Mesodermal cell (in vitro differentiated cells): ENCODE measurements around the gene SYT5. TPM values are rescaled to one million over a fixed set of nuclear protein-coding genes. Genes with fewer than 3 reads are reported as not detected.

Experiments
- H3K27ac ChIP-seq: 2 replicates; pipeline ENCODE4 v1.7.0; 2013; ENCODE audit warnings: mild to moderate bottlenecking, low read depth, low read length, moderate library complexity; ENCODE audit not compliant: severe bottlenecking
- H3K36me3 ChIP-seq: 2 replicates; pipeline ENCODE4 v1.7.1; 2013; ENCODE audit warnings: mild to moderate bottlenecking, low read length, moderate library complexity; ENCODE audit not compliant: control insufficient read depth, insufficient read depth
- H3K4me1 ChIP-seq: one replicate; pipeline ENCODE4 v1.7.1; 2013; ENCODE audit warnings: mild to moderate bottlenecking, low read length; ENCODE audit not compliant: insufficient read depth, control insufficient read depth, poor library complexity, severe bottlenecking
- H3K4me3 ChIP-seq: 2 replicates; pipeline ENCODE4 v1.7.0; 2013; ENCODE audit warnings: low read length, control low read depth, mild to moderate bottlenecking; ENCODE audit not compliant: insufficient read depth, poor library complexity, severe bottlenecking; ENCODE audit errors: extremely low read depth
- H3K9me3 ChIP-seq: 2 replicates; pipeline ENCODE4 v1.7.1; 2013; ENCODE audit warnings: mild to moderate bottlenecking, low read length, moderate library complexity; ENCODE audit not compliant: control insufficient read depth
- WGBS, 2 experiments: methylation state at CpG; one replicate each; pipeline ENCODE4 v1.1.5; 2013; ENCODE audit warnings: missing lambda C conversion rate in 2 of 2; ENCODE audit not compliant: insufficient coverage in 2 of 2; 5-methylcytosine and 5-hydroxymethylcytosine counted together
- polyA plus RNA-seq, 2 experiments: library from polyadenylated mRNA; stranded (reverse); fragments of 50-300 nt; gene quantifications; one replicate each; pipeline ENCODE4 v1.2.3, GENCODE V29; 2013

SYT5 gene
- polyA plus RNA-seq (2013, experiment 1 of 2) = 1.8 TPM
- 0.20 TPM for polyA plus RNA-seq (2013, experiment 2 of 2)

DNA sequence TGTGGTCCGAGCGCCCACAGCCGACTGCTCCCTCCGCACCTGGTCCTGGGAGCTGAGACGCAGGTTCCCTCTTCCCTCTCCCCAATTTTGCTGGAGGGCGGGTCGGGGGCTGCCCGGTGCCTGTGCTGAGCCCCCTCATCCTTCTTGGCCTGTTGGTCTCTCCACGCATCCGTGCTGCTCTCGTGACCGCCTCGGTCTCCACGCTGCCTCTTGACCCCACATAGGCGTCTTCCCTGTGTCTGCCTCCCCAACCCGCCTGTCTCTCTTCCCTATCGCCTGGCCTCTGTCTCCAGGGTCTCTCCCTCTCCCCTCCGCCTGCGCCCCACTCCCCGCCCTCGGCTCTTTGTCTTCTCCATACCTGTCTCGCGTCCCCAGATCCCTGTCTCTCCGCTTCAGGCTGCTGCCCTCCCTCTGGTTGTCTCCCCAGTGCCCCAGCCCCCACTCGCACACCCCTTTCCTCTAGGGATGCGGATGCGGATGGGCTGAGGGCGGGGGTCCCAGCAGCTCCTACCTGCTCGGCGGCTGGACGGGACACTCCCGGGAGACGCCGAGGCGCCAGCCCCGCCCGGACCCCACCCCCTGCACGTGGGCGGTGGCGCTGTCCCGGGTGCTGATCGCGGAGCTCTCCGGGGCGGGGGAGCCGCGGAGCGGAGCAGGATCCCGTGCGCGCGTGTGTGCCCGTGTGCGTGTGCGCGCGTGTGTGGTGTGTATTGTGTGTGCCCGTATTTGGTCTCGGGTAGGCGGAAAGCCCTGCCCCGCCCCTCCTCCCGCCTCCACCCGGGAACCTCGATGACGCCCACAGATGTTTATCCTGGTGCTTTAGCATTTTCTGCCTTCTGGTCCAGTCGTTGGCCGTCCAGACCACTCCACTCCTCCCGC, at the start of gene SYT5:
Gene SYT5, minus strand, starts transcription at position 684 of the 879 bp plus-strand sequence. CDS start 1,248 bp downstream, outside the sequence.
- H3K4me3 ChIP-seq = peak within 1 kb of the TSS; percentile 37
- H3K27ac ChIP-seq = peak within 1 kb of the TSS; percentile 53
- H3K36me3 ChIP-seq = no peaks in the 10 kb centered on the region
- no peaks in the 10 kb centered on the region for H3K9me3 ChIP-seq
- WGBS, 2 experiments = 4 to 5% methylated on average over 37 to 40 of the region's 68 CpGs
- H3K4me1 ChIP-seq = peaks cover 2% of the 10 kb centered on the region

DNA sequence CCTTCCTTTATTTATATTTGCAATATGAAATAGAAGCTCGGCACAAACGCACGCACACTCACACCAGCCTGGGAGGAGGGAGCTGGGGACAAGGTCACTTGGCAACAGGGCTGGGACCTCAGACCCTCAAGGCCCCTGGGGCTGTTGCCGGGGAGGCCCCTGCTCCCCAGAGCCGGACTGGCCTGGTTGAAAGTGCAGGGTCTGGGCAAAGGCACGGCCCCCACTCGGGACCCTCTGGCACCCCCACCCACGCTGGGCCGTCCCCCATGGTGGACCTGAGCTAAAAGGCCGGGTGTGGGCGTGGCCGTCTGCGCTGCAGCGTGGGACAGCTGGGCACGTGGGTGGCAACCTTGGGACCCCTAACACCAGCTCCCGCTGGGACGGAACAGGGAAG, 49.7 kb upstream of the SYT5 start:
- 92% methylated on average over 12 to 16 of the region's 17 CpGs for WGBS, 2 experiments
- peaks cover 70% of the 10 kb centered on the region for H3K36me3 ChIP-seq

DNA sequence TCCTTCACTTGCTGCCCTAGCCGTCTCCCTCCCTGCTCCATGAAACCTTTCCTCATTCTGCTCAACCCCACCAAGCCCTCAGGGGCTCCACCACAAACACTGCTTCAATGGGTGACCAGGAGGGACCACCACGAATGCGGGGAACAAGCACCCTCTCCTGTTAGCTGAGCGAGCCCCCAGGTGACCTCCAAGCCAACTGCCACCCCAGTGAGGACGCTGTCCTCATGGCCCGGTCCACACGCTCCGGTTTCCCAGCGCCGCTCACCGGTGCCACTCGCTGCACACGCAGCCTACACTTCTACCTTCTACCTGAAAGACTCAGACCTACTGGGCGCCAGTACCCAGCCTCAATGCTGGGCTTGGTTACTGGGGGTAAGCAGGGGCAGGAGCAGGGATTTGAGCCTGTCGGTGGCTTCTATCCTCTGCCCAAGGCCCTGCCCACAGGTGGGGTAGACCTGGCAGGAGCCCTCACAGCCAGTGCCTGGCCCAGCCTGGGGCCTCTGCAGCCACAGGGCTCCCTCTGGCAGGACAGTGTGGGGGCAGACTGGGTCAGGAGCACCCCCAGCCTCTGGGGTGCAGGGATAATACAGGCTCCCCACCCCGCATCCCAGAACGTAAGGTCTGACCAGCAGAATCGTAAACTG, 49.2 kb upstream of the SYT5 start:
- Histone ChIP-seq H3K36me3 (peaks cover 65% of the 10 kb centered on the region), H3K4me1 (no peaks in the 10 kb centered on the region), H3K4me3 (no peak overlapping the region), H3K27ac (no peak overlapping the region), H3K9me3 (no peaks in the 10 kb centered on the region)
- WGBS, 2 experiments = 88 to 94% methylated on average over 7 to 9 of the region's 18 CpGs

More for the DNA sequence above, 49.7 kb upstream of the SYT5 start:
- Histone ChIP-seq H3K4me3 (no peak overlapping the region), H3K4me1 (no peaks in the 10 kb centered on the region), H3K27ac (no peak overlapping the region), H3K9me3 (no peaks in the 10 kb centered on the region)

DNA sequence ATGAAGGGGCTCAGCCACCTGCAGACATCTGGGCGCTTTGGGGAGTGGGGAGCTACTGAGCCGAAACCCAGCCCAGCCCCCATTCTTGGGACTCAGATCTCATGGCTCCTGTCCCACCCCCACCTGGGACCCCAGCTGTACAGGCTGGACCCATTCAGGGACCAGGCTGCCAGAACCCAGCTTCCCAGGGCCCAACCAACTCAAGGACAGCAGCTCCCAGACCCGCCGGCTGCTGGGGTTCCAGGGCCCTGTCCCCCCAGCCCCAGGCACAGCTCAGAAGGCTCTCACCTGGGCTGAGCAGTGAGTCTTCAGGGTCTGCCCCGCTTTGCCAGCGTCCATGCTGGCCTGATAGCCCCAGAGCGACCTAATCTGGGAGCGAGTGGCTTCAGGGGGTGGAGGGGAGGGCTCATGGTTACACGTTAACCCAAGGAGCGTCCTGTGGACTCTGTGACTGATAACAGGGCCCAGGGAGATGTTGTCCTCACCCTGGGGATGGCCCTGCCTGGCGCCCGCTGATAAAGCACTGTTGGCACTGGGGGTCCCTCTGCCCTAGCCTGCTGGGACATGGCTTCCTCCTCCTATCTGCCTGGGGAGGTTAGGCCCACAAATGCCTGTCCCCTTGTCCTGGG, 48.4 kb upstream of the SYT5 start, which contains the start of gene TMEM86B:
Gene TMEM86B, minus strand, starts transcription at position 361 of the 629 bp plus-strand sequence. Its CDS starts 22 bp downstream, at position 339.
- Histone ChIP-seq H3K27ac (no peak within 1 kb of the TSS), H3K36me3 (peaks cover 58% of the 10 kb centered on the region), H3K4me3 (no peak within 1 kb of the TSS), H3K9me3 (no peaks in the 10 kb centered on the region), H3K4me1 (no peaks in the 10 kb centered on the region)
- WGBS, 2 experiments = 94 to 98% methylated on average over 9 to 11 of the region's 12 CpGs

DNA sequence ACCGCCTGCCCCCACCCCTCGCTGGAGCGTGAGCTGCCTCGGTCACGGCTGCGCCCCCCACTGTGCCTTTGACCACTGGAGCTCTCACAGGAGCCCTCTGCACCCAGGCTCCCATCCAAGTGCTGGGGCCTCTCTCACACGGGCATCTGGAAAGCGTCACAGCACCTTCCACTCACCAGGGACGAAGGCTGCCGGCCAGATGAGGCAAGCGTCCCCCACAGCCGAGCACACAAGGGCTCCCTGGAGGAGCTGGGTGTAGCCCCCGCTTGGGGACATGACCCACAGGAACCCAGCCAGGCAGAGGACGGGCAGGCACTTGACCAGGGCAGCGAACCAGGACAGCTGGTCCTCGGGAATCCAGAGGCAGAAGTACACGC, 47.9 kb upstream of the SYT5 start:
- peaks cover 54% of the 10 kb centered on the region for H3K36me3 ChIP-seq
- 89 to 90% methylated on average over 14 to 15 of the region's 17 CpGs for WGBS, 2 experiments
- no peaks in the 10 kb centered on the region for H3K4me1 ChIP-seq
- no peak overlapping the region for H3K27ac ChIP-seq
- H3K4me3 ChIP-seq = no peak overlapping the region
- H3K9me3 ChIP-seq = no peaks in the 10 kb centered on the region

DNA sequence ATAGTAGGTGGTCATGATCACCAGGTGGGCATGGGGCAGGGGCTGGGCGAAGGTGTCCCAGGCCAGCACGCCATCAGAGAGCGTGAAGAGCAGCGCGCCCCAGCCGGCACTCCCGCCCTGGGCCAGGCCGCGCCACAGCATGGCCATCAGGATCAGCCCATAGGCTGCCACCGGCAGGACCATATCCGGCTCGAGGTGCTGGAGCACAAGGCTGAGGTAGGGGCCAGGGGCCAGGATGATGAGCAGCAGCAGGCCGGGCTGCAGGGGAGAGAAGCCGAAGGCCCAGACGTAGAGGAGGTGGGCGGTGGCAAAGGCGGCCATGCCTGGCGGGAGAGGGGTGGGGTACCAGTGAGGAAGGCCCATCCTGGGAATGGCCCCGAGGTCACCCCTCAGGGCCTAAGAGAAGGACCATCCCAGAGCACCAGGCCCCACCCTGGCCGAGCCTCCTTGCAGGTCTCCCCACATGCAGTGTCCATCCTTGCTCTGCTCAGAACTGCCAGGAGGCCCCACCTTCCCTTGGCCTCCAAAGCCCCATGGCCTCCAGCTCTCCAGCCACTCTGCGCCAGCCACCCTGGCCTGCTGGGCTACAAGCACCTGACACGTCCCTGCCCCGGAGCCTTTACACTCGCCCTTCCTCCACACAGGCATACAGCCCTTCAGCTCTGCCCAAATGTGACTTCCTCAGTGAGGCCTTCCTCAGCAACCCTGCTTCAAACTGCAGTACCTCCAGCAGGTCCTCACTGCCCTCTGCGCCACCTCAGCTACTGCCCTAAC, 47.3 kb upstream of the SYT5 start:
- H3K4me3 ChIP-seq = no peak overlapping the region
- no peaks in the 10 kb centered on the region for H3K4me1 ChIP-seq
- no peaks in the 10 kb centered on the region for H3K9me3 ChIP-seq
- peaks cover 49% of the 10 kb centered on the region for H3K36me3 ChIP-seq
- WGBS, 2 experiments = 95 to 97% methylated on average over 19 to 25 of the region's 25 CpGs
- no peak overlapping the region for H3K27ac ChIP-seq

DNA sequence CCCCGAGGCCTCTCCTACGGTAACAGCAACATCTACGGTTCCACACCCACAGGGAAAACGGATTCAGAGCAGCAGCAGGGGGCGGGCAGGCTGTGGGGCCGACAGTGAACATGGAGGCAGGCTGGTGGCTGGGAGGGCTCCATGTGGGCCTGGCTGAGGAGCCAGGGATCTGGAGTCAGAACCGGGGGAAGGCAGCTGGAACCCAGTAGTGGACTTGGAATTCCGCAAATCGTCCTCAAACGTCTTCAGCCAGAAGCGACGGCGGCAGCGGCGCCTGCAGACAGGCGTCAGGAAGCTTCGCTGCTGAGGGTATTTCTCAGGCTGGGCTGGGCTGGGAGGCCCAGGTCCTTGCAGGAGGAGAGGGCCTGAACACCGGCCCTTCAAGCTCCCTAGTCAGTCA, 46.7 kb upstream of the SYT5 start:
- H3K4me3 ChIP-seq = no peak overlapping the region
- no peaks in the 10 kb centered on the region for H3K9me3 ChIP-seq
- no peaks in the 10 kb centered on the region for H3K4me1 ChIP-seq
- peaks cover 43% of the 10 kb centered on the region for H3K36me3 ChIP-seq
- no peak overlapping the region for H3K27ac ChIP-seq
- 87 to 88% methylated on average over 17 to 18 of the region's 18 CpGs for WGBS, 2 experiments

DNA sequence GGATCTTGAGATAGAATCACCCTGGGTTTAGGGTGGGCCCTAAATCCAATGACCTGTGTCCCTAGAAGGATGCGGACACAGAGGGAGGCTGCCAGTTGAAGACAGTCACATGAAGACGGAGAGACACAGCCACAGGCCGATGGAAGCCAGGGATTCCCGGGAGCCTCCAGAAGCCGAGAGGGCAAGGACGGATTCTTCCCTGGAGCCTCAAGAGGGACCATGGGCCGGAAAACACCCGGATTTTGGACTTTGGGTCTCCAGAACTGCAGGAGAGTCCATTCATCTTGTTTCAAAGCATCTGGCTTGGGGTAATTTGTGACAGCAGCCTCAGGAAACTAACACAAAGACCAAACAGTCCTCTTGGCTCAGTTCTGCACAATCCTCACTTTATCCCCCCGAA, 46.2 kb upstream of the SYT5 start:
- Histone ChIP-seq H3K4me1 (no peaks in the 10 kb centered on the region), H3K9me3 (no peaks in the 10 kb centered on the region)
- 95 to 96% methylated on average over 9 of the region's 9 CpGs for WGBS, 2 experiments

DNA sequence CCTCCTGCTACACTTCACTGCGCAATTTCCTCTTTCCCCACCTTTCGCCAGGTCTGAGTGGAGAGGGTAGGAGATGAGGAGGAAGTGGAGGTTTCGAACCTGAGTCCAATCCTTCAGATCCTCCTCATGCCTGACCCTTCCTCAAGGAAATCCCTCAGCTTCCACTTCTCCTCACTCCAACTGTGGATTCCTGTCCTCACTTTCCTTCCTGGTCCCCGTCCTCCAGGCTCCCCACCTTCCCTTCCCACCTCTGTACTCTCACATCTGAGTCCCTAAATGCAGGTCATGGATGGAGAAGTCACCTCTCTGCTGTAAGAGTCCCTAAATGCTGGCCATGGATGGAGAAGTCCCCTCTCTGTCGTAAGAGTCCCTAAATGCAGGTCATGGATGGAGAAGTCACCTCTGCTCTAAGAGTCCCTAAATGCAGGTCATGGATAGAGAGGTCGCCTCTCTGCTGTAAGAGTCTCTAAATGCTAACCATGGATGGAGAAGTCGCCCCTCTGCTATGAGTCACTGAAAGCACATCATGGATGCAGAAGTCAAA, 45.4 kb upstream of the SYT5 start:
- WGBS, 2 experiments = 90 to 92% methylated on average over 3 to 5 of the region's 7 CpGs
- Histone ChIP-seq H3K36me3 (peaks cover 36% of the 10 kb centered on the region), H3K4me3 (no peak overlapping the region), H3K9me3 (no peaks in the 10 kb centered on the region), H3K27ac (no peak overlapping the region), H3K4me1 (no peaks in the 10 kb centered on the region)

More for the DNA sequence above, 46.2 kb upstream of the SYT5 start:
- no peak overlapping the region for H3K27ac ChIP-seq
- H3K36me3 ChIP-seq = peaks cover 39% of the 10 kb centered on the region
- H3K4me3 ChIP-seq = no peak overlapping the region
